Measurements from ENCODE around the gene THAP3. TPM values are rescaled to one million over a fixed set of nuclear protein-coding genes. Genes with fewer than 3 reads are reported as not detected.

THAP3 gene
- total and polyA plus RNA-seq, 9 of the 15 experiments (the other 6 are each of a cell fraction or from before 2014, with no cell fraction given) = 1.9 to 31.2 (median 18.2) TPM

GRCh38 chr1:6612641-6613360 lies 11.9 kb upstream of the THAP3 start:
- ChIA-PET CTCF (ENCODE audit: low intra/inter-chr PET ratio) (no interaction called here), POLR2A (interaction anchor here (0.5 to 2.2 kb wide), 12 partner anchors 7 to 43 kb away, joined by 3 to 12 read pairs (median 4); partner anchors contain the start of genes KLHL21, THAP3 and ZBTB48)
- TSS peak; percentile 79 for BruUV-seq (replicated peaks)
- FAIRE-seq (no peak), ATAC-seq (peak; percentile 66), DNase-seq (ENCODE audit: extremely low read depth in 1 of 4, low spot score in 3 of 4) (peak in 2 of 4 experiments; percentile 71 to 87)
- Histone ChIP-seq H3K9me3 (replicated peaks; ENCODE audit: control insufficient read depth, insufficient read depth, low read depth, low read length) (no peaks in the 10 kb centered on the region), H4K20me1 (replicated peaks; ENCODE audit: control insufficient read depth, insufficient read depth, low read length) (peaks cover 14% of the 10 kb centered on the region), H3K4me2 (ENCODE audit: insufficient read depth, low read length) (peak overlapping the region; percentile 98), H3K9me1 (ENCODE audit: control insufficient read depth, insufficient read depth, low read length) (no peaks in the 10 kb centered on the region), H3K9ac (ENCODE audit: insufficient read depth in 1 of 2, low read depth in 2 of 2, low read length in 2 of 2) (peak overlapping the region; percentile 87 to 99), H3K79me2 (ENCODE audit: control insufficient read depth, insufficient read depth, low read length) (peaks cover 57% of the 10 kb centered on the region), H3K27me3 (ENCODE audit: control insufficient read depth in 2 of 2, insufficient read depth in 2 of 2, low read length in 2 of 2) (no peaks in the 10 kb centered on the region), H3K4me1 (replicated peaks in 1 of 2; ENCODE audit: control insufficient read depth in 2 of 2, insufficient read depth in 2 of 2, low read length in 2 of 2) (peaks cover 21 to 47% of the 10 kb centered on the region in 2 experiments), H3K27ac (ENCODE audit: extremely low read depth, low read depth, low read length) (peak overlapping the region; percentile 94), H3K4me3 (peak overlapping the region; percentile 91), H2AFZ (ENCODE audit: low read depth, low read length) (peak overlapping the region; percentile 81), H3K36me3 (ENCODE audit: control insufficient read depth, insufficient read depth, low read length) (peaks cover 17% of the 10 kb centered on the region; the same call in 2 of the 3 replicates)
- intact Hi-C loops (cut with micrococcal nuclease) (loop anchor here (1.0 to 2.0 kb wide), 2 partner anchors 12 to 14 kb away; no protein-coding TSS in a partner anchor), in situ Hi-C loops (cut with MboI) (no loop called here)
- WGBS (ENCODE audit: insufficient coverage, low coverage, missing lambda C conversion rate) = 1% methylated on average over 43 of the region's 67 CpGs
- no peak; the same call in 1 of the 2 replicates for TF ChIP-seq FOXK1 (CRISPR knock-in tag; IDR thresholded peaks at IDR 0.05; ENCODE audit: borderline replicate concordance)
- no peak for TF ChIP-seq ZNF41 (CRISPR knock-in tag; conservative IDR thresholded peaks at IDR 0.05)
- TF ChIP-seq TAL1 (IDR thresholded peaks at IDR 0.05) = no peak
- TF ChIP-seq BRD4 (IDR thresholded peaks at IDR 0.05) = no peak
- no peak for TF ChIP-seq IRF2 (CRISPR knock-in tag; IDR thresholded peaks at IDR 0.05)
- peak; percentile 51; the same call in 1 of the 2 replicates for TF ChIP-seq MTA3 (IDR thresholded peaks at IDR 0.05; ENCODE audit: borderline replicate concordance)
- TF ChIP-seq TEAD1 (CRISPR knock-in tag; IDR thresholded peaks at IDR 0.05) = peak in 1 of 2 experiments; percentile 57; a peak in 1 of 4 replicates
- TF ChIP-seq E2F4 (CRISPR knock-in tag; IDR thresholded peaks at IDR 0.05; ENCODE audit: low read depth) = no peak
- no peak for TF ChIP-seq ZNF175 (CRISPR knock-in tag; IDR thresholded peaks at IDR 0.05; ENCODE audit: low read depth)
- no peak for TF ChIP-seq MED1 (CRISPR knock-in tag; IDR thresholded peaks at IDR 0.05; ENCODE audit: borderline replicate concordance)
- TF ChIP-seq NELFE (IDR thresholded peaks at IDR 0.05; ENCODE audit: insufficient read depth, insufficient read length) = no peak
- TF ChIP-seq MIER1 (IDR thresholded peaks at IDR 0.05; ENCODE audit: low read depth) = peak; percentile 40; the same call in 1 of the 2 replicates
- TF ChIP-seq THRB (CRISPR knock-in tag; conservative IDR thresholded peaks at IDR 0.05) = no peak
- 0 out of 2 replicates have a peak, but pooled peaks have one; percentile 3 for TF ChIP-seq TEAD4 (IDR thresholded peaks at IDR 0.05; ENCODE audit: low read length)
- TF ChIP-seq TEAD4 (CRISPR knock-in tag; IDR thresholded peaks at IDR 0.05; ENCODE audit: borderline replicate concordance) = no peak
- TF ChIP-seq HBP1 (CRISPR knock-in tag; IDR thresholded peaks at IDR 0.05) = no peak
- no peak for TF ChIP-seq ZBTB17 (CRISPR knock-in tag; IDR thresholded peaks at IDR 0.05)
- 0 out of 2 replicates have a peak, but pooled peaks have one; percentile 56 for TF ChIP-seq NR3C1 (CRISPR knock-in tag; IDR thresholded peaks at IDR 0.05)

All from K562 (cell line).